ENCODE data around the gene UGT1A1. TPM values are rescaled to one million over a fixed set of nuclear protein-coding genes. Genes with fewer than 3 reads are reported as not detected.

The UGT1A1 gene
- total and polyA plus RNA-seq, 9 of the 15 experiments (the other 6 are each of a cell fraction or from before 2014, with no cell fraction given) = not detected

DNA sequence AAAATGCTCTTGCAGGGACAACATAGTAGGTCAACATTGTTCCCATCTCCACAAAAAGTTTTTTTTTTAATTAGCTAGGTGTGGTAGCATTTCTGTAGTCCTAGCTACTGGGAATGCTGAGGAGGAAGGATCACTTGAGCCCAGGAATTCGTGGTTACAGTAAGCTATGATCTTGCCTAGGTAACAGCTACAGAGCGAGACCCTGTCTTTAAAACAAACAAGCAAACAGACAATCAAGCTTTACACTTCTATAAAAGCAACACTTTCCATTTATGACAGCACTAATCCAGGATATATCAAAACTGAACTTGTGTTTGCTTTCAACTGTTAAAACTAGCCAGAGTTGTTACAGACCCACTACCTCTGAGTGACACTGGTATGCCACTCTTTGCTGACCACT is 19.2 kb upstream of the UGT1A1 start (continued):
- no peak for TF ChIP-seq TRIM24 (IDR thresholded peaks at IDR 0.05)
- no peak for TF ChIP-seq HNRNPL (IDR thresholded peaks at IDR 0.05; ENCODE audit: low read depth, low read length)
- no peak for TF ChIP-seq FOXK2 (conservative IDR thresholded peaks at IDR 0.05 in 1 of 2, IDR thresholded peaks at IDR 0.05 in 1 of 2; ENCODE audit: low read depth in 2 of 2)

DNA sequence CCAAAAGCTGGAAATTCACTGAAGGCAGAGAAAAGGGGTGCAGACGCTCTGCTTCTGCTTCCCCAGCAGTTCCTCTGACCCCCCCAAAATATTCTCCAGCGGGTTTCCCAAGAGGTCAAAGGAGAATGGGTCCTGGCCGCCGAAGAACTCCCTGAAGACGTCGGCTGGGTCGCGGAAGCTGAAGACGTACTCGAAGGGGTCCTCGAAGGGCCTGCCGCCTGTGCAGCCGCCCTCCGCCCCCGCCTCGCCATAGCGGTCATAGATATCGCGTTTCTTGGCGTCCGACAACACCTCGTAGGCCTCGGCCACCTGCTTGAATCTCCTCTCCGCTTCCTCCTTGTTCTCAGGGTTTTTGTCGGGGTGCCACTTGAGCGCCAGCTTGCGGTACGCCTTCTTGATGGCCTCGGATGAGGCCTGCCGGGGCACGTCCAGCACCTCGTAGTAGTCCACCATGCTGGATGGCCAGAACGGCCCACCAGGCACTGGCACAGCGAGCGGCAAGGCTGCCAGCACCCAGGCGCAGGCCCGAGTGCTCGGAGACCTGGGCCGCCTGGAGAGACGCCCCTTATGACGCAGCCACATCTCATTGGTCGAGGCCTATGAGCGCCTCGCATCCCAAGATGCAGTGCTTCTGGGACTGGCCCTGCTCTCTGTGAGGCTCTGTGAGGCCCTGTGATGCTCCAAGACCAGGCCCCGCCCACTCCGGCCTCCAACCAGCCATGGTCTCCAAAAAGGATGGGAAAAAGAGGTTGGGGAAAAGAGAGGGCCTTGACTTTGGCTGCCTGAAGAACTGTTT is 16.4 kb upstream of the UGT1A1 start:
- no peak overlapping the region; a peak in 1 of 4 replicates for H3K9ac ChIP-seq (ENCODE audit: insufficient read depth in 1 of 2, low read depth in 2 of 2, low read length in 2 of 2)
- intact Hi-C loops (cut with micrococcal nuclease) = no loop called here
- H3K27me3 ChIP-seq (ENCODE audit: control insufficient read depth in 2 of 2, insufficient read depth in 2 of 2, low read length in 2 of 2) = no peaks in the 10 kb centered on the region
- no peak for FAIRE-seq
- ChIA-PET CTCF (ENCODE audit: low intra/inter-chr PET ratio) (no interaction called here), POLR2A (interaction anchor here (0.6 kb wide), 1 partner anchor 11 kb away, joined by 3 read pairs; no protein-coding TSS in a partner anchor)
- H3K4me3 ChIP-seq = no peak overlapping the region
- in situ Hi-C loops (cut with MboI) = no loop called here
- H3K4me2 ChIP-seq (ENCODE audit: insufficient read depth, low read length) = no peak overlapping the region
- H3K4me1 ChIP-seq (replicated peaks in 1 of 2; ENCODE audit: control insufficient read depth in 2 of 2, insufficient read depth in 2 of 2, low read length in 2 of 2) = peaks cover 0 to 7% of the 10 kb centered on the region in 2 experiments; a peak in 2 of 5 replicates
- H3K9me1 ChIP-seq (ENCODE audit: control insufficient read depth, insufficient read depth, low read length) = no peaks in the 10 kb centered on the region
- no peaks in the 10 kb centered on the region for H4K20me1 ChIP-seq (replicated peaks; ENCODE audit: control insufficient read depth, insufficient read depth, low read length)
- H3K9me3 ChIP-seq (replicated peaks; ENCODE audit: control insufficient read depth, insufficient read depth, low read depth, low read length) = no peaks in the 10 kb centered on the region
- BruUV-seq (replicated peaks) = no TSS peak
- H2AFZ ChIP-seq (ENCODE audit: low read depth, low read length) = no peak overlapping the region
- no peaks in the 10 kb centered on the region for H3K79me2 ChIP-seq (ENCODE audit: control insufficient read depth, insufficient read depth, low read length)
- H3K36me3 ChIP-seq (ENCODE audit: control insufficient read depth, insufficient read depth, low read length) = no peaks in the 10 kb centered on the region
- no peak overlapping the region for H3K27ac ChIP-seq (ENCODE audit: extremely low read depth, low read depth, low read length)
- DNase-seq (ENCODE audit: extremely low read depth in 1 of 4, low spot score in 3 of 4) = peak; percentile 12 to 23 (median 20)
- 31% methylated on average over 26 of the region's 46 CpGs for WGBS (ENCODE audit: insufficient coverage, low coverage, missing lambda C conversion rate)
- ATAC-seq = peak; percentile 89
- TF ChIP-seq PHF8 (IDR thresholded peaks at IDR 0.05; ENCODE audit: borderline replicate concordance, low read length) (peak; percentile 48; the same call in 1 of the 2 replicates), L3MBTL2 (IDR thresholded peaks at IDR 0.05) (peak; percentile 57; the same call in 1 of the 2 replicates), POLR2G (IDR thresholded peaks at IDR 0.05; ENCODE audit: low read depth, low read length) (peak; percentile 42; the same call in 1 of the 2 replicates), CREM (IDR thresholded peaks at IDR 0.05; ENCODE audit: low read depth) (0 out of 2 replicates have a peak, but pooled peaks have one; percentile 10), BDP1 (IDR thresholded peaks at IDR 0.05; ENCODE audit: insufficient read depth, insufficient read length) (no peak)
- TF ChIP-seq, protein P1, sequence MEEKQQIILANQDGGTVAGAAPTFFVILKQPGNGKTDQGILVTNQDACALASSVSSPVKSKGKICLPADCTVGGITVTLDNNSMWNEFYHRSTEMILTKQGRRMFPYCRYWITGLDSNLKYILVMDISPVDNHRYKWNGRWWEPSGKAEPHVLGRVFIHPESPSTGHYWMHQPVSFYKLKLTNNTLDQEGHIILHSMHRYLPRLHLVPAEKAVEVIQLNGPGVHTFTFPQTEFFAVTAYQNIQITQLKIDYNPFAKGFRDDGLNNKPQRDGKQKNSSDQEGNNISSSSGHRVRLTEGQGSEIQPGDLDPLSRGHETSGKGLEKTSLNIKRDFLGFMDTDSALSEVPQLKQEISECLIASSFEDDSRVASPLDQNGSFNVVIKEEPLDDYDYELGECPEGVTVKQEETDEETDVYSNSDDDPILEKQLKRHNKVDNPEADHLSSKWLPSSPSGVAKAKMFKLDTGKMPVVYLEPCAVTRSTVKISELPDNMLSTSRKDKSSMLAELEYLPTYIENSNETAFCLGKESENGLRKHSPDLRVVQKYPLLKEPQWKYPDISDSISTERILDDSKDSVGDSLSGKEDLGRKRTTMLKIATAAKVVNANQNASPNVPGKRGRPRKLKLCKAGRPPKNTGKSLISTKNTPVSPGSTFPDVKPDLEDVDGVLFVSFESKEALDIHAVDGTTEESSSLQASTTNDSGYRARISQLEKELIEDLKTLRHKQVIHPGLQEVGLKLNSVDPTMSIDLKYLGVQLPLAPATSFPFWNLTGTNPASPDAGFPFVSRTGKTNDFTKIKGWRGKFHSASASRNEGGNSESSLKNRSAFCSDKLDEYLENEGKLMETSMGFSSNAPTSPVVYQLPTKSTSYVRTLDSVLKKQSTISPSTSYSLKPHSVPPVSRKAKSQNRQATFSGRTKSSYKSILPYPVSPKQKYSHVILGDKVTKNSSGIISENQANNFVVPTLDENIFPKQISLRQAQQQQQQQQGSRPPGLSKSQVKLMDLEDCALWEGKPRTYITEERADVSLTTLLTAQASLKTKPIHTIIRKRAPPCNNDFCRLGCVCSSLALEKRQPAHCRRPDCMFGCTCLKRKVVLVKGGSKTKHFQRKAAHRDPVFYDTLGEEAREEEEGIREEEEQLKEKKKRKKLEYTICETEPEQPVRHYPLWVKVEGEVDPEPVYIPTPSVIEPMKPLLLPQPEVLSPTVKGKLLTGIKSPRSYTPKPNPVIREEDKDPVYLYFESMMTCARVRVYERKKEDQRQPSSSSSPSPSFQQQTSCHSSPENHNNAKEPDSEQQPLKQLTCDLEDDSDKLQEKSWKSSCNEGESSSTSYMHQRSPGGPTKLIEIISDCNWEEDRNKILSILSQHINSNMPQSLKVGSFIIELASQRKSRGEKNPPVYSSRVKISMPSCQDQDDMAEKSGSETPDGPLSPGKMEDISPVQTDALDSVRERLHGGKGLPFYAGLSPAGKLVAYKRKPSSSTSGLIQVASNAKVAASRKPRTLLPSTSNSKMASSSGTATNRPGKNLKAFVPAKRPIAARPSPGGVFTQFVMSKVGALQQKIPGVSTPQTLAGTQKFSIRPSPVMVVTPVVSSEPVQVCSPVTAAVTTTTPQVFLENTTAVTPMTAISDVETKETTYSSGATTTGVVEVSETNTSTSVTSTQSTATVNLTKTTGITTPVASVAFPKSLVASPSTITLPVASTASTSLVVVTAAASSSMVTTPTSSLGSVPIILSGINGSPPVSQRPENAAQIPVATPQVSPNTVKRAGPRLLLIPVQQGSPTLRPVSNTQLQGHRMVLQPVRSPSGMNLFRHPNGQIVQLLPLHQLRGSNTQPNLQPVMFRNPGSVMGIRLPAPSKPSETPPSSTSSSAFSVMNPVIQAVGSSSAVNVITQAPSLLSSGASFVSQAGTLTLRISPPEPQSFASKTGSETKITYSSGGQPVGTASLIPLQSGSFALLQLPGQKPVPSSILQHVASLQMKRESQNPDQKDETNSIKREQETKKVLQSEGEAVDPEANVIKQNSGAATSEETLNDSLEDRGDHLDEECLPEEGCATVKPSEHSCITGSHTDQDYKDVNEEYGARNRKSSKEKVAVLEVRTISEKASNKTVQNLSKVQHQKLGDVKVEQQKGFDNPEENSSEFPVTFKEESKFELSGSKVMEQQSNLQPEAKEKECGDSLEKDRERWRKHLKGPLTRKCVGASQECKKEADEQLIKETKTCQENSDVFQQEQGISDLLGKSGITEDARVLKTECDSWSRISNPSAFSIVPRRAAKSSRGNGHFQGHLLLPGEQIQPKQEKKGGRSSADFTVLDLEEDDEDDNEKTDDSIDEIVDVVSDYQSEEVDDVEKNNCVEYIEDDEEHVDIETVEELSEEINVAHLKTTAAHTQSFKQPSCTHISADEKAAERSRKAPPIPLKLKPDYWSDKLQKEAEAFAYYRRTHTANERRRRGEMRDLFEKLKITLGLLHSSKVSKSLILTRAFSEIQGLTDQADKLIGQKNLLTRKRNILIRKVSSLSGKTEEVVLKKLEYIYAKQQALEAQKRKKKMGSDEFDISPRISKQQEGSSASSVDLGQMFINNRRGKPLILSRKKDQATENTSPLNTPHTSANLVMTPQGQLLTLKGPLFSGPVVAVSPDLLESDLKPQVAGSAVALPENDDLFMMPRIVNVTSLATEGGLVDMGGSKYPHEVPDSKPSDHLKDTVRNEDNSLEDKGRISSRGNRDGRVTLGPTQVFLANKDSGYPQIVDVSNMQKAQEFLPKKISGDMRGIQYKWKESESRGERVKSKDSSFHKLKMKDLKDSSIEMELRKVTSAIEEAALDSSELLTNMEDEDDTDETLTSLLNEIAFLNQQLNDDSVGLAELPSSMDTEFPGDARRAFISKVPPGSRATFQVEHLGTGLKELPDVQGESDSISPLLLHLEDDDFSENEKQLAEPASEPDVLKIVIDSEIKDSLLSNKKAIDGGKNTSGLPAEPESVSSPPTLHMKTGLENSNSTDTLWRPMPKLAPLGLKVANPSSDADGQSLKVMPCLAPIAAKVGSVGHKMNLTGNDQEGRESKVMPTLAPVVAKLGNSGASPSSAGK (IDR thresholded peaks at IDR 0.05) = peak; percentile 48
